HepG2 (cell line): ENCODE measurements around the gene MPZL3. TPM values are rescaled to one million over a fixed set of nuclear protein-coding genes. Genes with fewer than 3 reads are reported as not detected.

ENCODE experiments used
- ATM ChIP-seq: fragments of 450-650 bp; IDR thresholded peaks from 2 replicates; pipeline ENCODE4 v1.7.1; 2017; ENCODE audit warnings: mild to moderate bottlenecking, borderline replicate concordance
- IKZF4 ChIP-seq: sonication (generic); formaldehyde crosslinking; IDR thresholded peaks from 2 replicates; pipeline ENCODE4 v1.5.1; 2020; ENCODE audit warnings: borderline replicate concordance, mild to moderate bottlenecking, low read depth, missing genetic modification reagents; ENCODE audit errors: not compliant biosample characterization
- PHF5A ChIP-seq: IDR thresholded peaks from one replicate; pipeline ENCODE4 v1.6.1; 2018; ENCODE audit warnings: low read depth, missing genetic modification reagents; ENCODE audit not compliant: unreplicated experiment
- SYNCRIP ChIP-seq: fragments of 200-400 bp; formaldehyde crosslinking; IDR thresholded peaks from 2 replicates; pipeline ENCODE4 v1.6.1; 2018; ENCODE audit warnings: mild to moderate bottlenecking, low read depth, low read length; ENCODE audit not compliant: insufficient read depth
- TAF1 ChIP-seq: sonication (generic); formaldehyde crosslinking; IDR thresholded peaks from 2 replicates; pipeline ENCODE4 v1.4.0; 2020; ENCODE audit warnings: missing genetic modification reagents
- TBP ChIP-seq: sonication (generic); formaldehyde crosslinking; IDR thresholded peaks from 2 replicates; pipeline ENCODE4 v1.5.0; 2020; ENCODE audit warnings: missing genetic modification reagents
- TEAD3 ChIP-seq: optimal IDR thresholded peaks from 2 replicates; pipeline ENCODE3; 2016; ENCODE audit warnings: borderline replicate concordance
- YEATS2 ChIP-seq: sonication (generic); formaldehyde crosslinking; IDR thresholded peaks from 2 replicates; pipeline ENCODE4 v1.4.0; 2020; ENCODE audit warnings: missing genetic modification reagents, borderline replicate concordance
- ZNF652 ChIP-seq: IDR thresholded peaks from 2 replicates; pipeline ENCODE4 v1.6.1; 2016; ENCODE audit warnings: low read depth, borderline replicate concordance
- polyA plus RNA-seq, 8 experiments: library from polyadenylated mRNA; depleted of rRNA in 3 of 8; stranded (reverse) in 7 of 8; unstranded in 1 of 8; fragments of >200 nt; fragmentation: Illumina TruSeq in 4 of 8; extraction: Trizol in 4 of 8; gene quantifications; 2 replicates each; pipeline versions ENCODE4 v1.2.1 to v1.2.3, GENCODE V29; 2011 to 2016; ENCODE audit warnings: low read depth in 4 of 8, missing spikeins in 1 of 8, mixed read lengths in 1 of 8; ENCODE audit not compliant: insufficient read depth in 1 of 8
- total RNA-seq, 5 experiments: library from RNA; depleted of rRNA; stranded (reverse); fragments of >200 nt; fragmentation: Illumina TruSeq; extraction: Trizol; gene quantifications; 2 replicates each; pipeline ENCODE4 v1.2.3, GENCODE V29; 2016; ENCODE audit warnings: low read depth in 1 of 5
- TF ChIP-seq, protein P1 (sequence below): sonication (generic); IDR thresholded peaks from 2 replicates; pipeline ENCODE4 v1.6.1; 2016; ENCODE audit warnings: low read depth, borderline replicate concordance
- TF ChIP-seq, protein P2 (sequence below): sonication (generic); formaldehyde crosslinking; IDR thresholded peaks from 2 replicates; pipeline ENCODE4 v1.4.0; 2020; ENCODE audit warnings: missing genetic modification reagents, borderline replicate concordance
- TF ChIP-seq, protein P3 (sequence below): sonication (generic); formaldehyde crosslinking; IDR thresholded peaks from 2 replicates; pipeline ENCODE4 v1.4.0; 2020; ENCODE audit warnings: missing genetic modification reagents
- TF ChIP-seq, protein P4 (sequence below): IDR thresholded peaks from 2 replicates; pipeline ENCODE4 v1.6.1; 2012; ENCODE audit warnings: low read depth, low read length, improper control_type of control experiment
- TF ChIP-seq, protein P5 (sequence below): sonication (generic); formaldehyde crosslinking; IDR thresholded peaks from 2 replicates; pipeline ENCODE4 v1.4.0; 2020; ENCODE audit warnings: mild to moderate bottlenecking, missing genetic modification reagents

Gene MPZL3
- total and polyA plus RNA-seq, 2 of the 13 experiments (the other 11 are each of a cell fraction or from before 2014, with no cell fraction given): 5.3 to 9.3 TPM

DNA sequence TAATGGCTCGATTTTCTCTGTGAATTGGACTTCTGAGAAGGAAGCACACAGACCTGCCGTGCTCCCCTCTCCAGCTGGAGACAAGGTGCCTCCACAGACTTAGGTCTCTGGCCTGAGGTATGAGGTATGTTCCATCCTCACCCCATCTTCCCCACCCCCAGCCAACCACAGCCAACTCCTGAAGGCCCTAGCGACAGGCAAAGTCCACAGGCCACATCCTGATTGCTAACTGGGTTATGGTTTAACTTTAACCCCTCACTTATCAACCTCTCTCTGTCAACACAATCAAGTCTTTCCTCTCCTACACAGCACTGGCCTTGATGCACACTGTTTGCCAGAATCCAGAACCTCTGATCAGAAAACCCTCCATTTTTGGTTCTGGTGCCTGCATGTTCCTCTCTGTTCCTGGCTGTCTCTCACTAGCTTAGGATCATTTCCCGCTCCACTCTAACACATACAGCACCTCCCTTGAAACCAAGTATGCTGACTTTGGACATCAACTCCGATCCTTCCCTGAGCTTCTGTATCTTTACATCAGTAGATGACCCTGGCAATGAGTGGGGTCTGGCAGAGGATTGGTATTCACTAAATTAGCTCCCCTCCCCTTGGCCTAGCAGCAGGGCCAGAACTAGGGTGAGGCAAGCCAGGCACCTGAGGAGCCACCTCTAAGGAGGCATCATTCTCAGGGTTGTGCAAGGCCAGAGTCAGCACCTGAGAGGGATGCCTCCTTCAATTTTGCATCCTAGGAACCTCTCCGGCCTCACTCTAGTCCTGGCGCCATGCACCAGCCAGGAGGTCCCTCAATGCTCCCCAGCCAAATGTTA lies 49.4 kb downstream of the MPZL3 start (continued):
- TF ChIP-seq, protein P1, sequence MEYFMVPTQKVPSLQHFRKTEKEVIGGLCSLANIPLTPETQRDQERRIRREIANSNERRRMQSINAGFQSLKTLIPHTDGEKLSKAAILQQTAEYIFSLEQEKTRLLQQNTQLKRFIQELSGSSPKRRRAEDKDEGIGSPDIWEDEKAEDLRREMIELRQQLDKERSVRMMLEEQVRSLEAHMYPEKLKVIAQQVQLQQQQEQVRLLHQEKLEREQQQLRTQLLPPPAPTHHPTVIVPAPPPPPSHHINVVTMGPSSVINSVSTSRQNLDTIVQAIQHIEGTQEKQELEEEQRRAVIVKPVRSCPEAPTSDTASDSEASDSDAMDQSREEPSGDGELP: peak; percentile 83; the same call in 1 of the 2 replicates
- TF ChIP-seq YEATS2 (CRISPR knock-in tag): peak; percentile 64; the same call in 1 of the 2 replicates
- TF ChIP-seq IKZF4: peak; percentile 12
- TF ChIP-seq, protein P2, sequence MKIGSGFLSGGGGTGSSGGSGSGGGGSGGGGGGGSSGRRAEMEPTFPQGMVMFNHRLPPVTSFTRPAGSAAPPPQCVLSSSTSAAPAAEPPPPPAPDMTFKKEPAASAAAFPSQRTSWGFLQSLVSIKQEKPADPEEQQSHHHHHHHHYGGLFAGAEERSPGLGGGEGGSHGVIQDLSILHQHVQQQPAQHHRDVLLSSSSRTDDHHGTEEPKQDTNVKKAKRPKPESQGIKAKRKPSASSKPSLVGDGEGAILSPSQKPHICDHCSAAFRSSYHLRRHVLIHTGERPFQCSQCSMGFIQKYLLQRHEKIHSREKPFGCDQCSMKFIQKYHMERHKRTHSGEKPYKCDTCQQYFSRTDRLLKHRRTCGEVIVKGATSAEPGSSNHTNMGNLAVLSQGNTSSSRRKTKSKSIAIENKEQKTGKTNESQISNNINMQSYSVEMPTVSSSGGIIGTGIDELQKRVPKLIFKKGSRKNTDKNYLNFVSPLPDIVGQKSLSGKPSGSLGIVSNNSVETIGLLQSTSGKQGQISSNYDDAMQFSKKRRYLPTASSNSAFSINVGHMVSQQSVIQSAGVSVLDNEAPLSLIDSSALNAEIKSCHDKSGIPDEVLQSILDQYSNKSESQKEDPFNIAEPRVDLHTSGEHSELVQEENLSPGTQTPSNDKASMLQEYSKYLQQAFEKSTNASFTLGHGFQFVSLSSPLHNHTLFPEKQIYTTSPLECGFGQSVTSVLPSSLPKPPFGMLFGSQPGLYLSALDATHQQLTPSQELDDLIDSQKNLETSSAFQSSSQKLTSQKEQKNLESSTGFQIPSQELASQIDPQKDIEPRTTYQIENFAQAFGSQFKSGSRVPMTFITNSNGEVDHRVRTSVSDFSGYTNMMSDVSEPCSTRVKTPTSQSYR: peak; percentile 89; the same call in 1 of the 2 replicates
- TF ChIP-seq, protein P3, sequence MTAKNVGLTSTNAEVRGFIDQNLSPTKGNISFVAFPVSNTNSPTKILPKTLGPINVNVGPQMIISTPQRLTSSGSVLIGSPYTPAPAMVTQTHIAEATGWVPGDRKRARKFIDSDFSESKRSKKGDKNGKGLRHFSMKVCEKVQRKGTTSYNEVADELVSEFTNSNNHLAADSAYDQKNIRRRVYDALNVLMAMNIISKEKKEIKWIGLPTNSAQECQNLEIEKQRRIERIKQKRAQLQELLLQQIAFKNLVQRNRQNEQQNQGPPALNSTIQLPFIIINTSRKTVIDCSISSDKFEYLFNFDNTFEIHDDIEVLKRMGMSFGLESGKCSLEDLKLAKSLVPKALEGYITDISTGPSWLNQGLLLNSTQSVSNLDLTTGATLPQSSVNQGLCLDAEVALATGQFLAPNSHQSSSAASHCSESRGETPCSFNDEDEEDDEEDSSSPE (CRISPR knock-in tag): peak; percentile 45
- peak; percentile 85 for TF ChIP-seq PHF5A (CRISPR knock-in tag)
- peak; percentile 54; the same call in 1 of the 2 replicates for TF ChIP-seq TAF1 (CRISPR knock-in tag)
- TF ChIP-seq, protein P4, sequence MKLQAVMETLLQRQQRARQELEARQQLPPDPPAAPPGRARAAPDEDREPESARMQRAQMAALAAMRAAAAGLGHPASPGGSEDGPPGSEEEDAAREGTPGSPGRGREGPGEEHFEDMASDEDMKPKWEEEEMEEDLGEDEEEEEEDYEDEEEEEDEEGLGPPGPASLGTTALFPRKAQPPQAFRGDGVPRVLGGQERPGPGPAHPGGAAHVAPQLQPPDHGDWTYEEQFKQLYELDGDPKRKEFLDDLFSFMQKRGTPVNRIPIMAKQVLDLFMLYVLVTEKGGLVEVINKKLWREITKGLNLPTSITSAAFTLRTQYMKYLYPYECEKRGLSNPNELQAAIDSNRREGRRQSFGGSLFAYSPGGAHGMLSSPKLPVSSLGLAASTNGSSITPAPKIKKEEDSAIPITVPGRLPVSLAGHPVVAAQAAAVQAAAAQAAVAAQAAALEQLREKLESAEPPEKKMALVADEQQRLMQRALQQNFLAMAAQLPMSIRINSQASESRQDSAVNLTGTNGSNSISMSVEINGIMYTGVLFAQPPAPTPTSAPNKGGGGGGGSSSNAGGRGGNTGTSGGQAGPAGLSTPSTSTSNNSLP: peak; percentile 90
- TF ChIP-seq SYNCRIP: no peak
- TF ChIP-seq TBP (CRISPR knock-in tag): 0 out of 2 replicates have a peak, but pooled peaks have one; percentile 72
- no peak for TF ChIP-seq ATM
- TF ChIP-seq, protein P5, sequence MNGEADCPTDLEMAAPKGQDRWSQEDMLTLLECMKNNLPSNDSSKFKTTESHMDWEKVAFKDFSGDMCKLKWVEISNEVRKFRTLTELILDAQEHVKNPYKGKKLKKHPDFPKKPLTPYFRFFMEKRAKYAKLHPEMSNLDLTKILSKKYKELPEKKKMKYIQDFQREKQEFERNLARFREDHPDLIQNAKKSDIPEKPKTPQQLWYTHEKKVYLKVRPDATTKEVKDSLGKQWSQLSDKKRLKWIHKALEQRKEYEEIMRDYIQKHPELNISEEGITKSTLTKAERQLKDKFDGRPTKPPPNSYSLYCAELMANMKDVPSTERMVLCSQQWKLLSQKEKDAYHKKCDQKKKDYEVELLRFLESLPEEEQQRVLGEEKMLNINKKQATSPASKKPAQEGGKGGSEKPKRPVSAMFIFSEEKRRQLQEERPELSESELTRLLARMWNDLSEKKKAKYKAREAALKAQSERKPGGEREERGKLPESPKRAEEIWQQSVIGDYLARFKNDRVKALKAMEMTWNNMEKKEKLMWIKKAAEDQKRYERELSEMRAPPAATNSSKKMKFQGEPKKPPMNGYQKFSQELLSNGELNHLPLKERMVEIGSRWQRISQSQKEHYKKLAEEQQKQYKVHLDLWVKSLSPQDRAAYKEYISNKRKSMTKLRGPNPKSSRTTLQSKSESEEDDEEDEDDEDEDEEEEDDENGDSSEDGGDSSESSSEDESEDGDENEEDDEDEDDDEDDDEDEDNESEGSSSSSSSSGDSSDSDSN (CRISPR knock-in tag): 0 out of 2 replicates have a peak, but pooled peaks have one; percentile 49
- peak; percentile 90 for TF ChIP-seq TEAD3 (CRISPR knock-in tag)
- peak; percentile 97 for TF ChIP-seq ZNF652 (CRISPR knock-in tag)
